Stimulated activated CD8-positive, alpha-beta memory T cell treated with anti-CD3 and anti-CD28 coated beads, Interleukin-4, amount 100 ng/mL, for 4 hours (primary cell): Measurements from ENCODE around the gene PRRT4.

ENCODE experiments used
- DNase-seq, 2 donors: peaks; one replicate each; pipeline ENCODE4 v3.0.0-alpha.2; 2020; ENCODE audit warnings: low read depth in 2 of 2, low spot score in 1 of 2

PRRT4 gene

GRCh38 chr7:128376077-128376476 is 14.6 kb upstream of the PRRT4 start:
- no peak for DNase-seq

- DNase-seq: no peak
Measured at GRCh38 chr7:128374041-128374440, 12.6 kb upstream of the PRRT4 start.

- no peak for DNase-seq
Measured at GRCh38 chr7:128373606-128374005, 12.1 kb upstream of the PRRT4 start.

GRCh38 chr7:128370491-128370890 is 9.0 kb upstream of the PRRT4 start:
- no peak for DNase-seq

- no peak for DNase-seq
Measured at GRCh38 chr7:128366986-128367385, 5.5 kb upstream of the PRRT4 start.

- no peak for DNase-seq
Measured at GRCh38 chr7:128366300-128366699, 4.8 kb upstream of the PRRT4 start.

- no peak for DNase-seq
Measured at GRCh38 chr7:128365432-128365831, 3.9 kb upstream of the PRRT4 start.

- no peak for DNase-seq
Measured at GRCh38 chr7:128364166-128364870, 2.8 kb upstream of the PRRT4 start.

- no peak for DNase-seq
Measured at GRCh38 chr7:128363261-128363721, 1.8 kb upstream of the PRRT4 start.

GRCh38 chr7:128362670-128363069 is 1.2 kb upstream of the PRRT4 start:
- DNase-seq: no peak

GRCh38 chr7:128360359-128360678 is 1.2 kb downstream of the PRRT4 start:
- no peak for DNase-seq

GRCh38 chr7:128359939-128360338 is 1.6 kb downstream of the PRRT4 start:
- DNase-seq: no peak

GRCh38 chr7:128359336-128359735 is 2.2 kb downstream of the PRRT4 start:
- no peak for DNase-seq

- DNase-seq: no peak
Measured at GRCh38 chr7:128358233-128358632, 3.3 kb downstream of the PRRT4 start.

- no peak for DNase-seq
Measured at GRCh38 chr7:128357217-128357613, 4.3 kb downstream of the PRRT4 start.

- no peak for DNase-seq
Measured at GRCh38 chr7:128356546-128357216, 4.8 kb downstream of the PRRT4 start.

- no peak for DNase-seq
Measured at GRCh38 chr7:128353610-128354009, 7.9 kb downstream of the PRRT4 start.

- no peak for DNase-seq
Measured at GRCh38 chr7:128353189-128353588, 8.3 kb downstream of the PRRT4 start.

- DNase-seq: no peak
Measured at GRCh38 chr7:128352636-128353035, 8.9 kb downstream of the PRRT4 start.

GRCh38 chr7:128352153-128352537 is 9.3 kb downstream of the PRRT4 start:
- DNase-seq: no peak

GRCh38 chr7:128351296-128352152 is 10.0 kb downstream of the PRRT4 start:
- no peak for DNase-seq

GRCh38 chr7:128350708-128351295 is 10.7 kb downstream of the PRRT4 start:
- no peak for DNase-seq
